Umbilical cord (tissue), 2 donors: Measurements from ENCODE around the gene VWA7. TPM values are rescaled to one million over a fixed set of nuclear protein-coding genes. Genes with fewer than 3 reads are reported as not detected.
A peak's percentile ranks its signal among the peaks of the same experiment; 100 is the strongest.

ENCODE experiments used
- DNase-seq: peaks from one replicate; pipeline ENCODE4 v3.0.0-alpha.2; 2015; ENCODE audit warnings: low spot score
- total RNA-seq: library from RNA; depleted of rRNA; stranded (reverse); fragments of >200 nt; gene quantifications from one replicate; pipeline ENCODE4 v1.2.3, GENCODE V29; 2014; ENCODE audit warnings: low replicate concordance; ENCODE audit not compliant: insufficient read depth

VWA7 gene
- total RNA-seq, 1 donor from 2014 or later = not detected

DNA sequence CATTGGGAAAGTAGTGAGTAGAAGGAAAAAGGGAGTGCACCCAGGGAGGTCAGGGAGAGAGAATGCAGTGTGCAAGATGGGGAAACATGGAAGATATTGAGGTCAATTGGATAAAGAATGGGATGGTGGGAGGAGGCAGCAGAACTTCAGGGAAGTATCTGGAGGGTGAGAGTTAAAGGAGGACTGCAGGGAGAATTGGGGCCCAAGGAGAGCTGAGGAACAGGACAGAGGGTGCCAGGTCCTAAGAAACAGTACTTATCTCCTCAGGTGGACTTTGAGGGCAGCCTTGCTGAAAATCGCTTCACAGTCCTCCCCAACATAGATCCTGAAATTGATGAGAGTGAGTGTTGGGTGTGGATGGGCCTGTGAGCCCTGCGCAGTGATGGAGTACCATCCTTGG is 18.8 kb downstream of the VWA7 start:
- no peak for DNase-seq

DNA sequence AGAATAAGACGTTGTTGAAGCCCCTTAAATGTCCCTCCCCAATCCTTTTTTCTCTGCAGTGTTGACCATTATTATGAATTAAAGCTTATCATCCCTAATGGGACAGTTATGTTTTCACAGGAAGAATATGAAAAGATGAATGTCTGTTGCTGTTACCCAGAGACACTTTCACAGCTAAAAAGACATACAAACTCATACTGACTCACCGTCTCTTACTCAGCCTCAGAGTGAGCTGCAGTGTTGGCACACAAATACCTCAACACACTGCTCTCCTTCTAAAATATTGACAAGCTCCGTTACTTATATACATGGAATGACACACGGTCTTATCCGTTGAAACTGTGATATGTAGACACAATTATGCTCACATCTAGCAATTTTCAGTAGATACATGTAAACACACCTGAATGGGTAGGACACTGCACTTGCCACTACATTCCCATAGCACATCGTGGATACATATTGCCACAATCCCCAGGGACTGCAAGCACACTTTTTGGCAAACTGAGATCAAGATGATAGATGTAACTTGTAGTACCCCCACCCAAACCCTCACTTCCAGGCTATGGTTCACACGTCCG is 24.3 kb downstream of the VWA7 start:
- no peak for DNase-seq

DNA sequence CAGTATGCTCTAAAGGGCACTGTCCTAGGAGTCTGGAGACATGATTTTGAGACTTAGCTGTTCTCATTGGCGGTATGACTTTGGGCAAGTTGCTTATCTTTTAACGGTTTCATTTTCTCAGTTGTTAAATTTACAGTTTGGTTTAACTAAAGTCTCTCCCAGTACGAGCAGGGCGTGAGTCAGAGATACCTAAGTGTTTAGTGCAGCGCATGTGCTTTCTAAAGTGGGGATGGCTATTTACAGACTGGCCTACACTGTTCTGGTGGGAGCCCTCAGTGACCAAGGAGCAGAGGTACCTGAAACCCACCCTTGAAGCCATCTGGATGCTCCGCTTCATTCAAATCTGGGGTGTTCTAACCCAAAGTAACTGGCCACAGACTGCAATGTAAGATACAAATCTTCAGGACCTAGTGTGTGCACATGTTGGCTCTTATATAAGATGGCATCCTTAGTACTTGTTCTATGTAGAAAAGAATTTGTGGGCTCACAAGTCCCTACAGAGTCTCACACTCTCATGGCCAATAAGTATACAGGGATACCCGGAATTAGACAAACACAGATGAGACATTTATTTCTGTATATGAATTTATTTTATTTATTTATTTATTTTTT is 26.6 kb downstream of the VWA7 start:
- DNase-seq = no peak

DNA sequence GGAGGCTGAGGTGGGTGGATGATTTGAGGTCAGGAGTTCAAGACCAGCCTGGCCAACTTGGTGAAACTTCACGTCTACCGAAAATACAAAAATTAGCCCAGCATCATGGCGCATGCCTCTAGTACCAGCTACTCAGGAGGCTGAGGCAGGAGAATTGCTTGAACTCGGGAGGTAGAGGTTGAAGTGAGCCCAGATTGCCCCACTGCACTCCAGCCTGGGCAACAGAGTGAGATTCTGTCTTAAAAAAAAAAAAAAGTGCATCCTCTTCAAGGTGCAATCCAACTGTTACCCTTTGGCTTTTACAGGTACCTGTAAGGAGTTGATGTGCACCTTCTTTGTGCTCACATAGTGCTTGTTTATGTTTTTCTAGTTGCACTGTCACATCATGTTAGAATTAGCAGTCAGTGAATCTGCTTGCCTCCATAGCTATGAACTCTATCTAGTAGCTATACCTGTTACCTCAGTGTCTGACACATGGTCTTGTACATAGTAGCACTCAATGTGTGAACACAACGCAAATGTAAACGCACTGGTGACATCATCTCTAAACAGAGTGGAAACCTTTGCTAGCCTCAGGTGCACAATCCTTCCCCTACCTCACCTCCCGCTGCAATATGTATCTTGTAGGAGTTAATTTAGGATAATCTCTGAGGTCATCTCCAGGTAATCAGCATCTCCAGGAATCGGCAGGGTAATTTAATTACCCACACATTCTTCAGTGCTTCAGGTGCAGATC is 27.7 kb downstream of the VWA7 start:
- DNase-seq = no peak

DNA sequence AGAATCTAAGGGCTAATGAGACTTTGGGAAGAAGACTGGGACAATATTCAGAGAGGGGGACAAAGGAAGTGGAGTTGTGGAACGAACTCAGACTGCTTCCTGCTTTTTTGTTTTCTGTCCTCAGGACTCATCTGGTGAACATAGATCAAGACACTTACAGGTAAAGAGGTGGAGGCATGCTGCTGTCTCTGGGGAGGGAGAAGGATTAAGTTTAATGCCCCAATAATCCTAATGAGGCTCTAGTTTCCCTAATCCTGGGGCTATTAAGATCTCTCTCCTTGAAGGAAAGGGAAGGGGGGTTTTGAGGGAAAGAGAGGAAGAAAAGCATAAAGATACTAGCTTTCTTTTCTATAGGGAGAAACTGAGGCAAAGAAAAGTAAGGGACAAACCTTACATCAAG is 32.7 kb downstream of the VWA7 start:
- no peak for DNase-seq

DNA sequence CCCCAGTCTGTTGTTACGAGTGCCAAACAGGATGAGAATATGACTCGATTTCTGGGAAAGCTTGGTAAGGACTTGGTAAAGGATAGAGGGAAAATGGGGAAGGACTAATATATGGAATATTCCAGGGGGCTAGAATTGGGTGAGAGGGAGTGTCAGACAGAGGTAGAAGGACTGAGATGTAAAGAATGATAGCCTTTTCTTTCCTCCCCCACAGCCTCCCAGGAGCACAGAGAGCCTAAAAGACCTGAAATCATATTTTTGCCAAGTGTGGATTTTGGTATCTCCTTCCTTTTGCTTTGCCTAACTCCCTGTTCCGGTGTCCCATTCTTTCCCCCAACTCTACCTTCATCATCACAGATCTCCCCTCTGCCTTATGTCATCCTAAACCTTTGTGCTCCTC is 34.2 kb downstream of the VWA7 start:
- DNase-seq = no peak

DNA sequence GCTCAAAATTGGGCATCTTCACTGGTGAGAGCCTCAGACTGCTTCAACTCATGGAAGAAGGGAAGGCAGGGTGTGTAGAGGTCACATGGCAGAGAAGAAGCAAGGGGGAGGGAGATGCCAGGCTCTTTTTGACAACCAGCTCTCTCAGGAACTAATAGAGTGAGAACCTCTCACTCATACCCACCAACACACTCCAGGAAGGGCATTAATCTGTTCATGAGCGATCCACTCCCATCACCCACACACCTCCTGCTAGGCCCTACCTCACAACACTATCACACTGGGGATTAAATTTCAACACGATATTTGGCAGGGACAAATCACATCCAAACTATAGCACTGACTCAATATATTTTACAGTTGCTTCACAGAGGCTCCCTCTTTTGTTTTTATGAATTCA is 35.3 kb downstream of the VWA7 start:
- DNase-seq = no peak

DNA sequence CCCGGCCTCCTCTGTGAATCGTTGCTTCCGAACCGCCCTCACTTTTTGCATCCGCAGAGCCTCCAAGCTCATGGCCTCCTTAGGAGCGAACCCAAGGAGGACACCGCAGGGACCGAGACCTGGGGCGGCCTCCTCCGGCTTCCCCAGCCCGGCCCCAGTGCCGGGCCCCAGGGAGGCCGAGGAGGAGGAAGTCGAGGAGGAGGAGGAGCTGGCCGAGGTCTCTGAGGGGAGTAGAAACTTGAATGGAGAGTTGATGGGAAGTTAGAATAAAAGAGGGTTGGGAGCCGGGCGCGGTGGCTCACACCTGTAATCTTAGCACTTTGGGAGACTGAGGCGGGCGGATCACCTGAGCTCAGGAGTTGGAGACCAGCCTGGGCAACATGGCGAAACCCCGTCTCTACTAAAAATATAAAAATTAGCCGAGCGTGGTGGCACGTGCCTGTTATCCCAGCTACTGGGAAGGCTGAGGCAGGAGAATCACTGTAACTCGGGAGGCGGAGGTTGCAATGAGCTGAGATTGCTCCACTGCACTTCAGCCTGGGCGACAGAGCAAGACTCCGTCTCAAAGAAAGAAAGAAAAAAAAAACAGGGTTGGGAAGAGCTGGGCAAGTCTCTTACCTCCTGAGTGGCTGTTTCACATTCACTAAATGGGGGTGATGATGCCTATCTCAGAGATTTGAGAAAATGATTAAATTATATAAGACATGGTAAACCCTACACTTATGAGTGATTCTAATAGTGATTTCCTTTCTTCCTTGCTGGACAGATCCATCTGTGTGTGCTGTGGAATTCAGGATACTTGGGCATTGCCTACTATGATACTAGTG is 36.5 kb downstream of the VWA7 start:
- no peak for DNase-seq

DNA sequence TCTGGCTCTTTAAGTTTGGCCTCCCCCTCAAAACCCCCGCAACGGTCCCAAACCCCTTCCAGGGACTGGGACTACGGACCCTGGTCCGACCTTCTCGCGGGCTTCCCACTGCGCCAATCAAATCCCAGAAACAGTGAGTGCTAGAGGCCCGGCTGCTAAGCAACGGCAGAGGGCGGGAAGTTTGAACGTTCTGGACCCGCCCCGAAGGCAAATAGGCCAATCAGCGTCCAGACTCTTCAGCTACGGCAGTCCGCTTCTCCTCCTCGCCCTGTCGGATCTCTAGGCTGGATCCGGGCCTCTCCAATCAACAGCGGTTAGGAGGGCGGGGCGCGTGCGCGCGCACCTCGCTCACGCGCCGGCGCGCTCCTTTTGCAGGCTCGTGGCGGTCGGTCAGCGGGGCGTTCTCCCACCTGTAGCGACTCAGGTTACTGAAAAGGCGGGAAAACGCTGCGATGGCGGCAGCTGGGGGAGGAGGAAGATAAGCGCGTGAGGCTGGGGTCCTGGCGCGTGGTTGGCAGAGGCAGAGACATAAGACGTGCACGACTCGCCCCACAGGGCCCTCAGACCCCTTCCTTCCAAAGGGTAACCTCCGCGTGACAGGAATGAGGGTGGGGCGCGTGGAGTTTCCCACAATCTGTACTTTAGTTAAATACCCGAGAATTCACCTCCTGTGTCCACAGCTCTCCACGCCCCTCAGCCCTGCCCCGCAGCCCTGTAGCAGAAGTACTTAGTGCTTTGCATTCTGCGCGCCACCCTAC is 37.3 kb downstream of the VWA7 start, which contains the start of gene MSH5:
MSH5 (plus strand) TSS at position 367 of the 758 bp plus-strand sequence. CDS start 462 bp downstream, outside the sequence.
- peak; percentile 100 for DNase-seq

DNA sequence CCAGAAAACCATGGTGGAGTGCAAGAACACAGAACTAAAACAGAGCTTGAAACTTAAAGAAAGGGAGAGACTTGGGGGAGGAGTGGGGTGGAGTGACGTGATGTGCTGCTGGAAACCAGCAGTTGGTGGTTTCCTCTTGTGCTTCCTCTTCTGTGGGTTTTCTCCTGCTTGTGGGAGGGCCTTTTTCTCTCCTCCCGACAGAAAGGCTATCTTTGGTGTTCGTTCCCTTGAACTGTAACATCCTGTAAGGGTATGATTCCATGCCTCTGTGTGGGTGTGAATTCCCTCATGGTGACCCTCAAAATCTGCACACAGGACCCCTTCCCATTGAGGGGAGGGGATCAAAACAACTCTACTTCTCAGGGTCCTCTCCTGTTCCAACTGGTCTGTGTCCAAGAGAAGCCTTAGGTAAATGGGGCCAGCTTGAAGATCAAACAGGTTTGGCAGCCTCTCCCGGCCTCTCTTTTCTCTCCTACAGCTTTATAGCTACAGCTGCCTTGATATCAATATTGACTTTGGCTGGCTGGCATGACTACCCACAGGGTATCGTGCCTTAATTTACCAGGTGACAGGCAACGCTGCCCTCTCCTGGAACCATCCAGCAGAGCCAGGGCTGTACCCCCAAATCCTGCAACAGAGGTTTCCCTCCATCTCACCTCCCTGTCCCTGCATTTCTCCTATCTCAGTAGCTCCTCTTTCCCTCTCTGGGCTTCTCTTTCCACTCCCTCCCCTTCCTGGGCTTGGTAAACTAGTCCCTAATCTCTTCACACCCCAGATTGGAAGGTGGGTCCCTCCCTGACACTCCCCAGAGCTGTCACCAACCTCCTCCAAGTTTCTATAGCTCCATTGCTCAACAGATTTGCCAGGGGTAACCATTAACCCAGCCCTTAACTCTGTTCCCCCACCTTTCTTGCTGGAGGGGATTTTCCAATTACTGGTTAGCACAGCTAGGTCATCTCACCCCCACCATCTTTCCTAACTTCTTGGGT is 38.8 kb downstream of the VWA7 start:
- DNase-seq = peak; percentile 93

DNA sequence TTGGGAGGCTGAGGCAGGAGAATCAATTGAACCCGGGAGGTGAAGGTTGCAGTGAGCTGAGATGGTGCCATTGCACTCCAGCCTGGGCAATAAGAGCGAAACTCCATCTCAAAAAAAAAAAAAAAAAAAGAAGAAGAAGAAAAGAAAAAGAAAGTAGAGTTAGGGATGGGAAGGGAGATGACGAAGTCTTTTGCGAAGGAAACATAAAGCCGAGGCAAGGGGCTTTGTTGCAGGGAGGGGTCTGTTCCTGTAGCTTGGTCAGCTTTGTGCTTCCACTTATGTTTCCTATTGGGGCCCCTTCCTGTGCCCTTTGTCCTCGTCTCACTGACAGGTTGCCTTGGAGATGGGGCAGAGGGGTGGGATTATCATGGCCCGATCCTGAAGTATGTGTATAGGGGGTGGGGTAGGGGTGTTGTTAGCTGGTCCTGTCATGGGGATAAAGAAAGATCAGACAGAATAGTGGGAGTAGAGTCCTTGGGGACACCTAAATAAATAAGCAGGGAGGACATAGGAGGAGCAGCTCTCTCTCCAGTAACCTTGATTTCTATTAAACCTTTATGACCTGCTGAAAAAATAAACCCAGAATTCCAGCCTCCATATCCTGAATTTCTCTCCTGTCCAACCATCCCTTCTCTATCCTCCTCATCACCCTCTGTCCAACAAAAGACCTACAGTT is 39.7 kb downstream of the VWA7 start:
- peak; percentile 66 for DNase-seq

DNA sequence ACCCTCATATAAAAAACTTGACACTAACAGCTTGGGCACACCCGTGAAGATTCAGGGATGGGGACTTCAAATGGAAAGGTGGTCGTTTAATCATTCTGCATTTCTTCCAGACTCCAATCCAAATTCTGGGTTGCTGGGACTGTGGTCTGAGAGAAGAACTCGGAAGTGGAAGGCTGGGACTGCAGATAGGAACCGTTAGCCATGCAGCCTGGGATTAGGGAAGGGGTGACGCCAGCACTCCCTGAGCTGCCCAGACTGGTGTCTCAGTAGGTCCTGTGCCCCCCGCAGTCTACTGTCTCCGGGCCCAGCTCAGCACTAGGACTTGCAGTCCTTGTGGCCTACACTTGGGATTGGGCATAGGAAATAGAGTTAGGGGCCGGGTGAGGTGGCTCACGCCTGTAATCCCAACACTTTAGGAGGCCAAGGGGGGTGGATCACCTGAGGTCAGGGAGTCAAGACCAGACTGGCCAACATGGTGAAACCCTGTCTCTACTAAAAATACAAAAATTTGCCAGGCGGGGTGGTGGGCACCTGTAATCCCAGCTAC is 40.3 kb downstream of the VWA7 start:
- no peak for DNase-seq

DNA sequence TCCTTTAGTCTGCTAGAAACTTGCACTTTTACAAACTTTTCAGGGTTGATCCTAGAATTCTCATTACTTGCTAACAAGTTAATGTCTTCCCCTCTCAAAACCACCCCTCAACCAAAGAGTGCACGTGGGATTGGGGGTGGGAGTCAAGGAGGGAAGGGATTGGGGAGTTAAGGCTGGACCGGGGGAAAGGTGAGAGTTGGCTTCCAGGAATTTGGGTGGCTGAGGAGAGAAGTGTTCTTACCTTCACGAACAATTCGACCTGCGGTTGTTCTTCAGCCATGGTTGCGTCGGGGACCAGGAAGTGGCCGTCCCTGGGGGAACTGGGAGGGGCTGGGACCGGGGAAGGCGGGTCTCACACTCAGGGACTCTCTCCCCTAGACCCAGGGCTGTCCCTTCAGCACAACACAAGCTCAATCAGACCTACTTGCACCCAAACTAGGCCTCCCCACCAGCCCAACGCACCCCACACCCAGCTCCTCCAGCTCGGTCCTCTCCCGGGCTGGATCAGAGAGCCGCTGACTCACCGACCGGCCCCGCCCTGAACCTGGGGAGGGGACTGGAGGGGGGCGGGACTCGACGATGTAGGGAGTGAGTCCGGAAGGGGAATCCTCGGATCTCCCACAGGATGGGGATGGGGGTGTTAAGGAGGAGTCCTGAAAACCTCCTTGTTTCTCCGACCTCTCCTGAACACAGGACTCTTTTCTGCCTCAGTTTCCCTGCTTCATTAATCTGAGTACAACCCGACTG is 40.9 kb downstream of the VWA7 start, which contains the start of gene CLIC1:
CLIC1 (minus strand) TSS at position 510 of the 747 bp plus-strand sequence; CDS start at position 280, 230 bp downstream.
- peak; percentile 96 for DNase-seq

DNA sequence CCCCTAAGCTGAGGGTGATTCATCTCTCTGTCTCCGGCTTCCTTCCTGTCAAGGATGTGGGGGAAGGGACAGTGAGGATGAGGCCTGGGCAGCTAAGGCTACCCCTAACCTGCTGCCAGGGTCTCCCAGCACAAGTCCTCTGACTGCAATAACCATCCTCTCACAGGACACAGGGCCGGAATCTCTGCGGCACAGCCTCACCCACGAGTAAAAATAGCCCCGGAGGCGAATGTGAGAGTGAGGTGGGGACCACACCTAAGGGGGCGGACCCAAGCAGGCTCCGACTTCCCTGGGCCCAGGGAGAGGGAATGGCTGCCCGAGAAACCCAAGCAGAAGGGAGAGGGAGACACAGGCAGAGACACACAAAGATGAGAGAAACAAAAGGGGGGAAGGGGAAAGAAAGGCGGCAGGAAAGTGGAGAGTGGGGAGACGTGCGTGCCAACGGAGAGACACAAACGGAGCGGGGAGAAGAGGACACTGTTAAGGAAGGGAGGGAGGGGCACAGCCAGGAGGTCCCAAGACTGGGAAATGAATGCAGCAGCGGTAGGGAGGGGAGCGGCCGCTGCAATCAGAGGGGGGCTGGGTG is 42.2 kb downstream of the VWA7 start:
- peak; percentile 80 for DNase-seq

DNA sequence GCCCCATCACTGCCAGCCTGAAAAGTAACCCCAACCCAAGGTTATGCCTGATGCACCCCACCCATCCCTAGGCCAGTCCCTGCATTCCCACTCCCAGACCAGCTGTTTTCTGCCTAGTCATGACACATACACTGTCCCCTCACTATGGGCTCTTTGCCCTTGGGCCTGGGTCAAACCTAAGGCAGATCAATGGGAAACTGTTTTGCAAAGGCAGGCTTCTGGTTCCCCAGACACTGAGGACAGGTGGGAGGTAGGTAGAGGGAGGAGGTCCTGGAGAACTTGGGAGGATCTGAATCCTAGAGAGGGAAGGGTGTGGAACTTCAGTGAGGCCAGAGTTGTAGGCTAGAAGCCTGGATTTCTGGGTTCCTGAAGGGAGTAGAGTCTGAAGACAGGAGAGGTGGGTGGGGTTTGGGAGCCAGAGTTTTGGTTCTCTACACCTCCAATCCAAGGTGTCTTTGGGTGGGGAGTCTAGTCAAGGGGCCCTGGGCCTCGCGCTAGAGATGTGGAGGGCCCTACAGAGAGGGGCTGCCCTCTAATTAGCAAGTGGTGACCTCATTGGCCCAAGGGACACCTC is 42.8 kb downstream of the VWA7 start:
- no peak for DNase-seq

DNA sequence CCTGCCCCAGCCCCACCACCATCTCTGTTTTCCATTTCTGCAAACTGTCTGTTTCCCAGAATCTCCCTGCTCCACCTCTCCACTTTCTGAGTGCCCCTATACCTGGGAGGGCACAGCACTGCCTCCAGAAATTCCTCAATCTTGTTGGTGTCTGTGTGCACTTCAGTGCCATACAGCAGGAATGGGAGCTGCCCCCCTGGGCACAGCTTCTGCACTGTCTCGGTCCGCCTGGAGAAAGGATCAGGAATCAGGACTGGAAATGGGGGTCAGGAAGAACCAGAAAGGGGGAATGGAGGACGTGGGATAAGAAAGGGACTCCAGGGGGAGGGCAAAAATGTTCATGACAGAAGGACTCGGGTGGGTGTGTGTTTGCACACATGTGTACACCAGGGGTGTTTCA is 43.4 kb downstream of the VWA7 start:
- DNase-seq = no peak

DNA sequence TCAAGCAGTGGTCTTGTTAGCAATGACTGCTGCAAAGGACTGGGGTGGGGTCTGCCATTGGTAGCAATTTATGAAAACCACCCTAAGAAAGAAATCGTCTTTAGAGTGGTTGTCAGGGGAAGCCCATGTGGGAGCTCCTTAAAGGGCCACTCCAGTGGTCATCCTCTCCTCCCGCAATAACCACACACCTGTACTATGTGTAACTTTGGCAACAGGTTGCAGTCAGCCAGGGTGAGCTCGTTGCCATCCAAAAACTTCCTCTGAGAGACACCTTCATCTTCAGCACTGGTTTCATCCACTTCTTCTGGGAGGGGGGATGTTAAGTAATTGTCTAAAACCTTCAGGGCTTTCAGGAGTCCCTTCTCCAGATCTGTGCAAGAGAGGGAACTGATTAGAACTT is 45.1 kb downstream of the VWA7 start:
- DNase-seq = no peak
